Measurements from ENCODE around the gene STK16.

DNA sequence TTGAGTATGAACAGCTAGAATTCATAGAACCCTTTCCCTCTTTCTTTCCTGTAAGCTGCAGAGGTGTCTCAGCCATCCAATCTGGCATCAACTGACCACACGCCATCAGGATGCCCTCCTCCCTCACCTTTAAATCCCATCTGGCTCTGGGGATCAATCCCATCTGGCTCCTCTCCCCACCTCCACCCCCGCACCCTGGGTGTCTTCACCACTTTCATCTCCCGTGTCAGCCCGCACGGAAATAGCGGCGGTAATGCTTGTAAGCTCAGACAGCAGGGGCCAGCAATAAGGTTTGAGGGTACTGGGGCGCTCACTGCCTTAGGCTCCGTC lies 7.3 kb downstream of the STK16 start:
- TF ChIP-seq CREB1 (IDR thresholded peaks at IDR 0.05), result no peak
- TF ChIP-seq CREB1 (CRISPR knock-in tag; IDR thresholded peaks at IDR 0.05), result no peak
- TF ChIP-seq ZNF101 (CRISPR knock-in tag; IDR thresholded peaks at IDR 0.05; ENCODE audit: borderline replicate concordance, low read depth), result no peak
- no peak for TF ChIP-seq SNRNP70 (IDR thresholded peaks at IDR 0.05; ENCODE audit: low read depth, low read length)
- TF ChIP-seq, protein P1, sequence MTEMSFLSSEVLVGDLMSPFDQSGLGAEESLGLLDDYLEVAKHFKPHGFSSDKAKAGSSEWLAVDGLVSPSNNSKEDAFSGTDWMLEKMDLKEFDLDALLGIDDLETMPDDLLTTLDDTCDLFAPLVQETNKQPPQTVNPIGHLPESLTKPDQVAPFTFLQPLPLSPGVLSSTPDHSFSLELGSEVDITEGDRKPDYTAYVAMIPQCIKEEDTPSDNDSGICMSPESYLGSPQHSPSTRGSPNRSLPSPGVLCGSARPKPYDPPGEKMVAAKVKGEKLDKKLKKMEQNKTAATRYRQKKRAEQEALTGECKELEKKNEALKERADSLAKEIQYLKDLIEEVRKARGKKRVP (CRISPR knock-in tag; IDR thresholded peaks at IDR 0.05), result no peak
- TF ChIP-seq, protein P2, sequence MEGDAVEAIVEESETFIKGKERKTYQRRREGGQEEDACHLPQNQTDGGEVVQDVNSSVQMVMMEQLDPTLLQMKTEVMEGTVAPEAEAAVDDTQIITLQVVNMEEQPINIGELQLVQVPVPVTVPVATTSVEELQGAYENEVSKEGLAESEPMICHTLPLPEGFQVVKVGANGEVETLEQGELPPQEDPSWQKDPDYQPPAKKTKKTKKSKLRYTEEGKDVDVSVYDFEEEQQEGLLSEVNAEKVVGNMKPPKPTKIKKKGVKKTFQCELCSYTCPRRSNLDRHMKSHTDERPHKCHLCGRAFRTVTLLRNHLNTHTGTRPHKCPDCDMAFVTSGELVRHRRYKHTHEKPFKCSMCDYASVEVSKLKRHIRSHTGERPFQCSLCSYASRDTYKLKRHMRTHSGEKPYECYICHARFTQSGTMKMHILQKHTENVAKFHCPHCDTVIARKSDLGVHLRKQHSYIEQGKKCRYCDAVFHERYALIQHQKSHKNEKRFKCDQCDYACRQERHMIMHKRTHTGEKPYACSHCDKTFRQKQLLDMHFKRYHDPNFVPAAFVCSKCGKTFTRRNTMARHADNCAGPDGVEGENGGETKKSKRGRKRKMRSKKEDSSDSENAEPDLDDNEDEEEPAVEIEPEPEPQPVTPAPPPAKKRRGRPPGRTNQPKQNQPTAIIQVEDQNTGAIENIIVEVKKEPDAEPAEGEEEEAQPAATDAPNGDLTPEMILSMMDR (CRISPR knock-in tag; IDR thresholded peaks at IDR 0.05), result no peak
- TF ChIP-seq FOXK1 (CRISPR knock-in tag; IDR thresholded peaks at IDR 0.05; ENCODE audit: borderline replicate concordance, low read depth), result no peak
- TF ChIP-seq POLR2A (IDR thresholded peaks at IDR 0.05; ENCODE audit: insufficient read depth in 1 of 2, low read depth in 2 of 2, low read length in 2 of 2), result no peak
- TF ChIP-seq ZNF335 (CRISPR knock-in tag; IDR thresholded peaks at IDR 0.05), result no peak
- TF ChIP-seq FOXC1 (CRISPR knock-in tag; IDR thresholded peaks at IDR 0.05; ENCODE audit: borderline replicate concordance), result no peak
- no peak for TF ChIP-seq ZKSCAN1 (IDR thresholded peaks at IDR 0.05; ENCODE audit: low read length)
- TF ChIP-seq, protein P3, sequence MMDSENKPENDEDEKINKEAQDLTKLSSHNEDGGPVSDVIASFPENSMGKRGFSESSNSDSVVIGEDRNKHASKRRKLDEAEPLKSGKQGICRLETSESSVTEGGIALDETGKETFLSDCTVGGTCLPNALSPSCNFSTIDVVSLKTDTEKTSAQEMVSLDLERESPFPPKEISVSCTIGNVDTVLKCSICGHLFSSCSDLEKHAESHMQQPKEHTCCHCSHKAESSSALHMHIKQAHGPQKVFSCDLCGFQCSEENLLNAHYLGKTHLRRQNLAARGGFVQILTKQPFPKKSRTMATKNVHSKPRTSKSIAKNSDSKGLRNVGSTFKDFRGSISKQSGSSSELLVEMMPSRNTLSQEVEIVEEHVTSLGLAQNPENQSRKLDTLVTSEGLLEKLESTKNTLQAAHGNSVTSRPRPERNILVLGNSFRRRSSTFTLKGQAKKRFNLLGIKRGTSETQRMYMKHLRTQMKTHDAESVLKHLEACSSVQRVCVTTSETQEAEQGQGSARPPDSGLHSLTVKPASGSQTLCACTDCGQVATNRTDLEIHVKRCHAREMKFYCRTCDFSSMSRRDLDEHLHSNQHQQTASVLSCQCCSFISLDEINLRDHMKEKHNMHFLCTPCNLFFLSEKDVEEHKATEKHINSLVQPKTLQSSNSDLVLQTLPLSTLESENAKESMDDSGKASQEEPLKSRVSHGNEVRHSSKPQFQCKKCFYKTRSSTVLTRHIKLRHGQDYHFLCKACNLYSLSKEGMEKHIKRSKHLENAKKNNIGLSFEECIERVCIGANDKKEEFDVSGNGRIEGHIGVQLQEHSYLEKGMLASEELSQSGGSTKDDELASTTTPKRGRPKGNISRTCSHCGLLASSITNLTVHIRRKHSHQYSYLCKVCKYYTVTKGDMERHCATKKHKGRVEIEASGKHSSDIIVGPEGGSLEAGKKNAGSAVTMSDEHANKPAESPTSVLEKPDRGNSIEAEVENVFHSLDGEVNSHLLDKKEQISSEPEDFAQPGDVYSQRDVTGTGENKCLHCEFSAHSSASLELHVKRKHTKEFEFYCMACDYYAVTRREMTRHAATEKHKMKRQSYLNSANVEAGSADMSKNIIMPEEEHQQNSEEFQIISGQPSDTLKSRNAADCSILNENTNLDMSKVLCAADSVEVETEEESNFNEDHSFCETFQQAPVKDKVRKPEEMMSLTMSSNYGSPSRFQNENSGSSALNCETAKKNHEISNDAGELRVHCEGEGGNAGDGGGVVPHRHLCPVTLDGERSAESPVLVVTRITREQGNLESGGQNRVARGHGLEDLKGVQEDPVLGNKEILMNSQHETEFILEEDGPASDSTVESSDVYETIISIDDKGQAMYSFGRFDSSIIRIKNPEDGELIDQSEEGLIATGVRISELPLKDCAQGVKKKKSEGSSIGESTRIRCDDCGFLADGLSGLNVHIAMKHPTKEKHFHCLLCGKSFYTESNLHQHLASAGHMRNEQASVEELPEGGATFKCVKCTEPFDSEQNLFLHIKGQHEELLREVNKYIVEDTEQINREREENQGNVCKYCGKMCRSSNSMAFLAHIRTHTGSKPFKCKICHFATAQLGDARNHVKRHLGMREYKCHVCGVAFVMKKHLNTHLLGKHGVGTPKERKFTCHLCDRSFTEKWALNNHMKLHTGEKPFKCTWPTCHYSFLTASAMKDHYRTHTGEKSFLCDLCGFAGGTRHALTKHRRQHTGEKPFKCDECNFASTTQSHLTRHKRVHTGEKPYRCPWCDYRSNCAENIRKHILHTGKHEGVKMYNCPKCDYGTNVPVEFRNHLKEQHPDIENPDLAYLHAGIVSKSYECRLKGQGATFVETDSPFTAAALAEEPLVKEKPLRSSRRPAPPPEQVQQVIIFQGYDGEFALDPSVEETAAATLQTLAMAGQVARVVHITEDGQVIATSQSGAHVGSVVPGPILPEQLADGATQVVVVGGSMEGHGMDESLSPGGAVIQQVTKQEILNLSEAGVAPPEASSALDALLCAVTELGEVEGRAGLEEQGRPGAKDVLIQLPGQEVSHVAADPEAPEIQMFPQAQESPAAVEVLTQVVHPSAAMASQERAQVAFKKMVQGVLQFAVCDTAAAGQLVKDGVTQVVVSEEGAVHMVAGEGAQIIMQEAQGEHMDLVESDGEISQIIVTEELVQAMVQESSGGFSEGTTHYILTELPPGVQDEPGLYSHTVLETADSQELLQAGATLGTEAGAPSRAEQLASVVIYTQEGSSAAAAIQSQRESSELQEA (CRISPR knock-in tag; IDR thresholded peaks at IDR 0.05; ENCODE audit: not compliant biosample characterization), result no peak
- no peak for TF ChIP-seq MEIS2 (CRISPR knock-in tag; IDR thresholded peaks at IDR 0.05)
- no peak for TF ChIP-seq HDAC6 (IDR thresholded peaks at IDR 0.05; ENCODE audit: low read depth, low read length)
